Measurements from ENCODE around the gene CAMKV.

DNA sequence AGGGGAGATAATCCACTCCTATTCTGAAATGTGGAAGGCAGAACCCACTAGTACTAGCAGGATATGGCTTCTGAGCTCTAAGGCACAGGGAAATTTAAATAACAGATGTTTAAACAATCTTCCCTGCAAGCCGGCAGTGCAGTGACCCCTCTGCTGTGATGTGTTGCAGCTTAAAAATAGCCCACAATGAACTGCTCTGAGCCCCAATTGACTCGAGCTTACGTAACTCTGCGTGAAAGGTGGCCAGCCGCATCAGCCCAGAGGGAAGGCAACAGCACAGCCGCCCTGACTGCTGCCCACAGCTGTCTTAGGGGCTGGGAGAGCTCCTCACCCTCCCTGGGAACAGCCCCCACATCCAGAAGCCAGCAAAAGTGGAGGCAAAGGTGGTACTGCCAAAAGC is 12.5 kb upstream of the CAMKV start:
- TF ChIP-seq, protein P1, sequence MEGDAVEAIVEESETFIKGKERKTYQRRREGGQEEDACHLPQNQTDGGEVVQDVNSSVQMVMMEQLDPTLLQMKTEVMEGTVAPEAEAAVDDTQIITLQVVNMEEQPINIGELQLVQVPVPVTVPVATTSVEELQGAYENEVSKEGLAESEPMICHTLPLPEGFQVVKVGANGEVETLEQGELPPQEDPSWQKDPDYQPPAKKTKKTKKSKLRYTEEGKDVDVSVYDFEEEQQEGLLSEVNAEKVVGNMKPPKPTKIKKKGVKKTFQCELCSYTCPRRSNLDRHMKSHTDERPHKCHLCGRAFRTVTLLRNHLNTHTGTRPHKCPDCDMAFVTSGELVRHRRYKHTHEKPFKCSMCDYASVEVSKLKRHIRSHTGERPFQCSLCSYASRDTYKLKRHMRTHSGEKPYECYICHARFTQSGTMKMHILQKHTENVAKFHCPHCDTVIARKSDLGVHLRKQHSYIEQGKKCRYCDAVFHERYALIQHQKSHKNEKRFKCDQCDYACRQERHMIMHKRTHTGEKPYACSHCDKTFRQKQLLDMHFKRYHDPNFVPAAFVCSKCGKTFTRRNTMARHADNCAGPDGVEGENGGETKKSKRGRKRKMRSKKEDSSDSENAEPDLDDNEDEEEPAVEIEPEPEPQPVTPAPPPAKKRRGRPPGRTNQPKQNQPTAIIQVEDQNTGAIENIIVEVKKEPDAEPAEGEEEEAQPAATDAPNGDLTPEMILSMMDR (IDR thresholded peaks at IDR 0.05): no peak
- TF ChIP-seq EZH2 (IDR thresholded peaks at IDR 0.05): no peak
